ENCODE measurements around the gene RPS27A.
"Not testable (repeated sequence)": the region's sequence is repeated elsewhere in the genome, so short reads cannot be mapped to it uniquely, and the experiment has no call there.

The RPS27A gene

DNA sequence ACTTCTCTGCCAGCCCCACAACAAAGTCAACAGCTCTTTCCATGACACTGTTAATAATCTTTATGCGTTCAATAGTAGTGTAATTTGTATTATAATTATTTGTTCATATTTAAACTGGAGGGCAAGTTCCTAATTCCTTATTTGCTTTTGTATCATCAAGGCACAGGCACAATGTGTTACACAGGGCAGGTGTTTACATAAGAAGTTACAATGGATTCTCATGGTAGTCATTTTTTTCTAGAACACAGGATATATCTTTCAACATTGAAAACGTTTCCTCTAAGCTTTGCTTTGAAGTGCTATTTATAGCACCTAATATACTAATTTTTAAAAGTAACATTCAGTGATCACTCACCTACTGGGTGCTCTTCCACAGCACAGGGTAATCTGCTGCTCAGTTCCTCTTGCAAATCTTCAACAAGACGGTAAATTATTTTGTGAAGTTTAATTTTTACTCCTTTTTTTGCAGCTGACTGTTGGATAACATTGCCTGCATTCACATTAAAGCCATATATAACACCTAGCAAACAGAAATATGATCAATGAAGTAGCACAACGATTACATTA lies 7.3 kb downstream of the RPS27A start:
- no peak for DNase-seq (ENCODE audit: low read depth in 3 of 3)

DNA sequence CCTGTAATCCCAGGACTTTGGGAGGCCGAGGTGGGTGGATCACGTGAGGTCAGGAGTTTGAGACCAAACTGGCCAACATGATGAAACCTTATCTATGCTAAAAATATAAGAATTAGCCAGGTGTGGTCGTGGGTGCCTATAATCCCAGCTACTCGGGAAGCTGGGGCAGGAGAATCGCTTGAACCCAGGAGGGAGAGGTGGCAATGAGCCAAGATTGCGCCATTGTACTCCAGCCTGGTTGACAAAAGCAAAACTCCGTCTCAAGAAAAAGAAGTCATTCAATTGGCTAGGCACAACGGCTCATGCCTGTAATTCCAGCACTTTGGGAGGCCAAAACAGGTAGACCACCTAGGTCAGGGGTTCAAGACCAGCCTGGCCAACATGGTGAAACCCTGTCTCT lies 9.1 kb downstream of the RPS27A start:
- not testable (repeated sequence) for DNase-seq (ENCODE audit: low read depth in 3 of 3)

DNA sequence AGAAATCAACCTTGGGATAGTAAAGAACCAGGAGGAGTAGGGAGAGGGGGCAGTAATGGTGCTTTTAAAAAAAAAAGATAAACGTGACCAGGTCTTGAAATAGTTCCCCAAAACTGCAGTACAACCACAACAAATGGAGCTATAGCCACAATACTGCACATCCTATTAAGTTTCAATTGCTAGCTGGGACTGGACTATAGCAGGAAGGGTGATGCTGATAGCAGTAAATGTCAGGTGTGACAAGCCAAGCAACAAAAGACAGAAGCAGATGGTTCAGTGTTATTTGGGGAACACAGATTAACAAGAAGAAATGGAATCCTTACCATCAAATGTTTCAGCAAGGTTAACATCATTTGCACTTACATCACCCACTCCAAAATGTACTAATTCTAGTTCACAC lies 10.1 kb downstream of the RPS27A start:
- no peak for DNase-seq (ENCODE audit: low read depth in 3 of 3)

DNA sequence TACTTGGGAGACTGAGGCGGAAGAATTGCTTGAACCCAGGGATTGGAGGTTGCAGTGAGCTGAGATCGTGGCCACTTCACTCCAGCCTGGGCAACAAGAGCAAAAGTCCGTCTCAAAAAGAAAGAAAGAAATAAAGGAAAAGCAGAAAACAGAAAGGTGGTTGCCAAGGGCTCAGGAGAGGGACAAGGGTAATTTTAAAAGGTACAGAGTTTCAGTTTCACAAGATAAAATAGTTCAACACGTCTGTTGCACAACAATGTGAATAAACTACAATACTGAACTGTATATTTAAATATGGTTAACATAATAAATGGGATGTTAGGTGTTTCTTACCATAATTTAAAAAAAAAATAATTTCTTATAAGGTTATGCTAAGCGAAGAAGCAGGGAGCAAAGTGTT lies 12.9 kb downstream of the RPS27A start:
- DNase-seq (ENCODE audit: low read depth in 3 of 3), result no peak

DNA sequence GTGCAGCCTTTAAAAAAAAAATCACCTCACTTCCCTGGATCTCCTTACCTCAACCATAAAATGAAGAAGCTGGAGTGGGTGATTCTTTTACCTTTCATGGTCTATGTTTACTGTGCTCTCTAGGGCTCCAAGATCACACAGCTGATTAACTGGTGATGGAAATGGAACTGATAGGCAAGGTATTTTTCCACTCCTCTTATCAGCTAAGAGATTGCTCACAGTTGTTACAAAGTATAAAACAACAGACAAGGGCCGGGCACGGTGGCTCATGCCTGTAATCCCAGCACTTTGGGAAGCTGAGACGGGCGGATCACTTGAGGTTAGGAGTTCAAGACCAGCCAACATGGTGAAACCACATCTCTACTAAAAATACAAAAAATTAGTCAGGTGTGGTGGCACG lies 14.5 kb downstream of the RPS27A start:
- no peak for DNase-seq (ENCODE audit: low read depth in 3 of 3)

DNA sequence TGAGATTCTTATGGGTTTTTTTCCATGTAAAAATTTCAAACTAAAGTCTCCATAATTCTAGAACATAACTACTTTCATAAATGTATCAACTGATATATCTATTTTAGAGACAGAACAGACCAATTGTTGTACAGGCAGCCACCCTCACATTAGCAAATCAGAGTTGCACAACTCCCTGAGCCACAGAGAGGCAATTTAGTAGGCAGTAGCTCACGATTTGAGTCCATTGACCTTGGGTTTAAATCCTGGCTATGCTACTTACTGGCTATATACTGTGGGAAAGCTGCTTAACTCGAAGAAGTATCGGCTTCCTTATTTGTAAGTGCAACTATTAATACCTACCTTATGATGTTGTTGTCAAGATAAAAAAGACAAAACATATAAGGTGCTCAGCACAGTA lies 20.3 kb downstream of the RPS27A start:
- DNase-seq (ENCODE audit: low read depth in 3 of 3), result no peak

DNA sequence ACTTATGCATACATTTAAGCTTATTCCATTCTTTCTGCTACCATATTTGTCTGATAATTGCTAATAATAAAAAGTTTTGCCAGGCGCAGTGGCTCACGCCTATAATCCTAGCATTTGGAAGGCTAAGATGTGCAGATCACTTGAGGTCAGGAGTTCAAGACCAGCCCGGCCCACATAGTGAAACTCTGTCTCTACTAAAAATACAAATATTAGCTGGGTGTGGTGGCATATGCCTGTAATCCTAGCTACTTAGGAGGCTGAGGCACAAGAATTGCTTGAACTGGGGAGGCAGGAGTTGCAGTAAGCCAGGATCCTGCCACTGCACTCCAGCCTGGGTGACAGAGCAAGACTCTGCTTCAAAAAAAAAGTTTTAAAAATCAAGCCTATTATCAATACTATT lies 27.1 kb downstream of the RPS27A start:
- not testable (repeated sequence) for DNase-seq (ENCODE audit: low read depth in 3 of 3)

DNA sequence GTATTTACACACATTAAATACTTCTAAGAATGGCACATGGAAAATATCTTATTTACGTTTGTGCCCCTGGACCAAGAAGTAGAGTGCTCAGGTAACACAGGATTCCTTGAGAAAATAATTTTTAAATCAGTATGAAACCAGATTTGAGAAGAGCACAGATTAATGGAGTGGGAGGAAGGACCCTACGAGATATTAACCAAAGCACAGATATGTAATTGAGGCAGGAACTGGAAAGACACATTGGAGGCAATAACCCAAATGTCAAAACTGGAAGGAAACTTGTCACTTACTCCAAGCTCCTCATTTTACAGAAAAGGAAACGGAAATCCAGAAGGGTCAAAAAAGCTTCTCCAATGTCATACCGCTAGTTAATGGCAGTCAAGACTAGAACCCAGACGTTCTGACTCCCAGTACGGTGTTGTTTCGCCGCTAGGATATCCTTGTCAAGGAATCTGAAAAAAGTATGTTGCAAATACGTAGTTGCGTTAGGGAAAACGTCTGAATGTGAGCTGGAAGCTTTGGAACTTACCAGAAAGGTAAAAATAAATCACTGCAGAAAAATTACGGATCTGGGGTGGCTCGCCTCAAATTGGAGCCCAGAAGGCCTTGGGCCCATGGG lies 35.9 kb downstream of the RPS27A start:
- no peak for DNase-seq (ENCODE audit: low read depth in 3 of 3)

DNA sequence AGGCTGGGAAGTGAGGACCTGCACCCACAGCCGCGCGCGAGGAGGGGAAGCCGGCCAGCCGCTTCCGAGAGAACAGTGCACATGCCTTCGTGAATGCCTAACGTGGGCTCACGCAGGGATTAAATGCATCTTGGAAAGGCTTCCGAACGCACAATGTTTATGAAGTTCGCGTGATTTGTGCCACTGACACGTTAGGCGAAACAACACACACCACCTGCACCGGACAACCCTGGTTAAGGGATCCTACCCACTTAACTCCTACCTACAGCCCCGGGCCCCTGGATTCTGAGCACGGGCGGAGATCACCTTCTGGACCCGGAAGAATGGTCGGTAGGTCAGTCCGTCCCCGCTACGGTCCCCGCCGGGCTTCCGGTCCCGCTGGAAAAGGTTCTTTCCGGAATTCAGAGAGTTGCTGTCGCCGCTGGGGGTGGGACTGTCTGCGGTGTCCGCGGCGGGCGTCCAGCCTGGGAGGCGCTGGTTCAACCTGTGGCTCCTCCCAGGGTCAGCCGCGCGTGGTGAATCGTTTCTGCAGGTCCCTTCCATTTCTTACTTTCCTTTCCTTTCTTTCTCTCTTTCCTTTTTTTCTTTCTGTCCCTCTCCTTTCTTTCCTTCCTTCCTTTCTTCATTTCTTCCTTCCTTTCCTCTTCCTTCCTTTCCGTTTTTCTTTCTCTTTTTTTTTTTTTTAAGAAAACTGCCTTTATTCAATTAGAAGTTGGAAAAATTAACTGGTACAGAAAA lies 36.6 kb downstream of the RPS27A start, which contains the start of gene MTIF2:
TSS of gene MTIF2 (minus strand) at position 325 of the 738 bp plus-strand sequence. CDS start 5,373 bp downstream, outside the sequence.
- DNase-seq (ENCODE audit: low read depth in 3 of 3), result peak; percentile 85 to 93 (median 86)

DNA sequence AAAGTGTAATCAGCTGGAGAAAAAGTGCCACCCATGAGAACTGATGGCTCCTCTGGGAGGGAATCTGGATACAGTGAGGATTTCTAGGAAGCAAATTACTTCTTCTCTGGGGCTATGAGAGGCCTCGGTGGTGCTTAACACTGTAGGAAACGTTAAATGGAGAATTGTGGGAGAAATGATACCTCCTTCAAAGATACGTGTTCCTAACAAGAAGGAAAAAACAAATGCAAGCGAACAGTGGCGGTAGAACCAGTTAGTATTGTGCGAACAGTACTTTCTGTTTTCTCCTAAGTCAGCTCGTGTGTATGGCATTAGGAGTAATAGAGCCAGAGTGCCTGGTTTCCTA lies 37.1 kb downstream of the RPS27A start:
- DNase-seq (ENCODE audit: low read depth in 3 of 3), result no peak

DNA sequence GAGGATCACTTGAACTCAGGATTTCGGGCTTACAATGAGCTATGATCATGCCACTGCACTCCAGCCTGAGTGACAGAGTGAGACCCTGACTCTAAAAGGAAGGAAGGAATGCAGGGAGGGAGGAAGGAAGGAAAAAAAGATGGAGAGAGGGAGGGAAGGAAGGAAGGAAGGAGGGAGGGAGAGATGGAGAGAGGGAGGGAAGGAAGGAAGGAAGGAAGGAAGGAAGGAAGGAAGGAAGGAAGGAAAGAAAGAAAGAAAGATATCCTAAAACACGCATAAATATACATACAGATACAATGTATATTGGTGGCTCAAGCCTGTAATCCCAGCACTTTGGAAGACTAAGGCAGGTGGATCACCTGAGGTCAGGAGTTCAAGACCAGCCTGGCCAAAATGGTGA lies 41.9 kb downstream of the RPS27A start:
- DNase-seq (ENCODE audit: low read depth in 3 of 3), result not testable (repeated sequence)

DNA sequence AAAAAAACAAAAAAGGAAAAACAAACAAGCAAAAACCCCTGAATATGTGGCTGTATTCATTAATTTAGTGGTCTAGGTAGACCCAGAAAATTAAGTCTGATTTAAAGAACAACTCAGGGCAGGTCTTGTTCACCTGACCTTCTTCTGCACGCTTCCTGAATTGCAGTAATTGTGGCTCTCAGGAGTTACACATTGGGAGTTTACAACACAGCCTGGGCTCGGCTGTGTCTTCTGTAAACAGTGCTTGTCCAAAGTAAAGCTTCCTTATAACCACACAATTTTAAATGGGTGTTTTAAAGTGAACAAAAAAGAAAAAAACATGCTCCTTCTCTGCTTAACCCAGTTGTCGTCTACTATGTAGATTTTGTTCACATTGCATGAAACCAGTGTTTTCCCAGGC lies 44.8 kb downstream of the RPS27A start:
- no peak for DNase-seq (ENCODE audit: low read depth in 3 of 3)

DNA sequence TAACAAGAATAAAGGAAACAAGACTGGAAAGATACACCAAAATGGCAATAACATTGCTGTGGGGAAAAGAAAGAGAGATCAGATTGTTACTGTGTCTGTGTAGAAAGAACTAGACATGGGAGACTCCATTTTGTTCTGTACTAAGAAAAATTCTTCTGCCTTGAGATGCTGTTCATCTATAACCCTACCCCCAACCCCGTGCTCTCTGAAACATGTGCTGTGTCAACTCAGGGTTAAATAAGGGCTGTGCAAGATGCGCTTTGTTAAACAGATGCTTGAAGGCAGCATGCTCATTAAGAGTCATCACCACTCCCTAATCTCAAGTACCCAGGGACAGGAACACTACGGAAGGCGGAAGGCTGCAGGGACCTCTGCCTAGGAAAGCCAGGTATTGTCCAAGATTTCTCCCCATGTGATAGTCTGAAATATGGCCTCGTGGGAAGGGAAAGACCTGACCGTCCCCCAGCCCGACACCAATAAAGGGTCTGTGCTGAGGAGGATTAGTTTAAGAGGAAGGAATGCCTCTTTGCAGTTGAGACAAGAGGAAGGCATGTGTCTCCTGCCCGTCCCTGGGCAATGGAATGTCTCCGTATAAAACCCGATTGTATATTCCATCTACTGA lies 46.8 kb downstream of the RPS27A start:
- DNase-seq (ENCODE audit: low read depth in 3 of 3), result not testable (repeated sequence)

DNA sequence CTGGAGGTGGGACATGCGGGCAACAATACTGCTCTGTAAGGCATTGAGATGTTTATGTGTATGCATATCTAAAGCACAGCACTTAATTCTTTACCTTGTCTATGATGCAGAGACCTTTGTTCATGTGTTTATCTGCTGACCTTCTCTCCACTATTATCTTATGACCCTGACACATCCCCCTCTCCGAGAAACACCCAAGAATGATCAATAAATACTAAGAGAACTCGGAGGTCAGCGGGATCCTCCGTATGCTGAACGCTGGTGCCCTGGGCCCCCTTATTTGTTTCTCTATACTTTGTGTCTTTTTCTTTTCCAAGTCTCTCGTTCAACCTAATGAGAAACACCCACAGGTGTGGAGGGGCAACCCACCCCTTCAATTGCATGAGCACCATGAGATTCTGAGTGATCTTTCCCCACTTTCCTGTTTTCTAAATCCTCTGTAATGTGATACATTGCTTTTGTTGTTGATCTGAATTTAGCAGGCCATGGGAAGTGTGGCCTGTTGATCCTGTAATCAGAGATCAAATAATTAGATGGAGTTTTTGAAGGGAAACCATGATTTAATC lies 47.5 kb downstream of the RPS27A start:
- DNase-seq (ENCODE audit: low read depth in 3 of 3), result not testable (repeated sequence)

DNA sequence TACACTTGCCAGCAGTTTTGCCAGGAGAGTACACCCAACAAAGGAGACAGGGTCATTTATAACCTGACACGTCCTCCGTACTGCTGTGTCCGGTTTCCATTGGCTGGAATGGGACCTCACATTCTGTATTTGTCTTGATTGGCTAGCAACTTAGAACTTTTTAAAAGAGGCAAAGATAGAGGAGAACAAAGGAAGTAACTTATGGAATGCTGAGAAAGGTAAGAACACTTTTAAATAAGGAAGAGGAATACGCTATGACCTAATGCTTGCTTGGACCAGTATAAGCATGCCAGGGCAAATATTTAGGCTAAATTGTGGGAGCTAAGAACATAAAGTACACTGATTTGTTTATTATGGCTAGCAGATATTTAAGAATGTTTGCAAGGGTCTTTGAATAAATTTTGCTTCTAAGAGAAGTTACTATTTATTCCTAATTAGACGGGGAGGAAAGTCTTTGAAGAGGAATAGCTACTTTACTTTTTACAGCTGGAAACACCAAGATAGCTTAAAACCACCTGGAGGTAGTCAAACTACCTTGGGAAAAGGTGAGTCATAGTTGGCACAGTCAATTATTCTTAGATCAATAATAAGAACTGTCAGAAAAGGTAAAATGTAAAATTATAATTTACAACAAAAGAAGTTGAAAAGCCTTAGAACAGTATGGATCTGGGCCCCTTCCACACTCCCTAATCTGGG lies 48.5 kb downstream of the RPS27A start:
- DNase-seq (ENCODE audit: low read depth in 3 of 3), result not testable (repeated sequence)

DNA sequence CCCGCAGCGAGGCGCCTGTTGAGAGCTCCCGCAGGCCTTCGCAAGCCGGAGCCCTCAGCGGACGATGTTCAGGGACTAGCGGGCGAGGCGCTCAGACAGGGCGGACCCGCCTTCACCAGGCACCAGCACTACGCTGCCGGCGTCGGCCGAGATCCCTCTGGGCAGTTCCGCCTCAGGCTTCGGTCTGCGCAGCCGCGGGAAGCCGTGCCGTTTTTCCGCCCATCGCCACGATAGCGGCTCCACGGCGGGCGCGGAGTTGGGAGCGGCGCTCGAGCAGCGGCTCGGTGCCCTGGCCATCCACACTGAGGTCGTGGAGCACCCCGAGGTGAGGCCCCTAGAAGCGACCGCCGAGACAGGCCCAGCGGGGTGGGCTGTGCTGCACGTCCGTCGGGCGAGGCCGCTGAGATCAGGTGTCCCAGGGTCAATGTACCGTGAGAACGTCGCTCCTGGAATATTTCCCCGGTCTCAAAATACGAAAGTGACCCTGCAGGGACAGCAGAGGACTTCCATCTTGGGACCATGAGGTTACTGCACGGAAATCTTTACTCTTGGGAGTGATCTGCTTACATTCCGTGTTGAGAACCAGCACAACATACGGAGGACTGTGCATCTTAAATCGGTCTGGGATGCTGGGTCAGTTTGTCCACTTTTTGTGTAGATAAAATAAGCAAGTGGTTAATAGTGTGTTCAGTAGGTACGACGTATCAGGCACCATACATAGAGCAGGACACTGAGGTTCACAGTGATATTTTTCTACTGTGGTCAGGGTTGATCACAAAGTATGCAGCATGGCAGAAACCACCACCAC lies 49.8 kb downstream of the RPS27A start:
- peak; percentile 71 to 84 (median 74) for DNase-seq (ENCODE audit: low read depth in 3 of 3)

DNA sequence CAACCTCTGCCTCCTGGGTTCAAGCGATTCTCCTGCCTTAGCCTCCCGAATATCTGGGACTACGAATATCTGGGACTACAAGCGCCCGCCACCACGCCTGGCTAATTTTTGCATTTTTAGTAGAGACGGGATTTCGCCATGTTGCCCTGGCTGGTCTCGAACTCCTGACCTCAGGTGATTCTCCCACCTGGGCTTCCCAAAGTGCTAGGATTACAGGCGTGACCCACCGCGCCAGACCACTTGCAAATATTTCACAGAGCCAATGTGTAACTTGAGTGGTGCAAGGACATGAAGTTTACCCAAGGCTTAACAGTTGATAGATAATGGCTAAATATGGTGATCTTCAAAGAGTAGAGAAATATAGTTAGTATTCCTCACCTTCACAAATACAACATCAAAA lies 50.6 kb downstream of the RPS27A start:
- DNase-seq (ENCODE audit: low read depth in 3 of 3), result no peak
